BJ (cell line): Measurements from ENCODE around the gene TMTC3. TPM values are rescaled to one million over a fixed set of nuclear protein-coding genes. Genes with fewer than 3 reads are reported as not detected.

Experiments used
- CTCF ChIA-PET: fragments of 350-600 bp; formaldehyde crosslinking; extraction: SDS; loops from one replicate; lab custom pipeline; 2021; ENCODE audit warnings: antibody characterized with exemption, inconsistent platforms; lab: Yijun Ruan, JAX
- POLR2A ChIA-PET: fragments of 300-600 bp; sonication (Branson Sonifier 250); formaldehyde crosslinking; extraction: SDS; loops from one replicate; lab custom pipeline; 2021; ENCODE audit warnings: antibody characterized with exemption; lab: Charles Lee
- DNase-seq: peaks from one replicate; pipeline ENCODE4 v3.0.0-alpha.2; 2011; ENCODE audit warnings: low read depth
- H3K27me3 ChIP-seq: 2 replicates; pipeline ENCODE4 v1.6.0; 2011; ENCODE audit warnings: low read length; ENCODE audit not compliant: control insufficient read depth, insufficient read depth
- H3K36me3 ChIP-seq: 2 replicates; pipeline ENCODE4 v1.5.1; 2011; ENCODE audit warnings: low read length; ENCODE audit not compliant: control insufficient read depth, insufficient read depth
- H3K4me3 ChIP-seq: 2 replicates; pipeline ENCODE4 v1.5.1; 2011; ENCODE audit warnings: low read depth, mild to moderate bottlenecking, control low read depth, low read length
- polyA plus RNA-seq: library from polyadenylated mRNA; depleted of rRNA; stranded (reverse); fragments of >200 nt; gene quantifications from 2 replicates; pipeline ENCODE4 v1.2.3, GENCODE V29; 2011
- TF ChIP-seq, protein P1 (sequence below): IDR thresholded peaks from 2 replicates; pipeline ENCODE4 v1.5.1; 2011; ENCODE audit warnings: low read depth, mild to moderate bottlenecking, control low read depth, inconsistent platforms, low read length, moderate library complexity; ENCODE audit not compliant: insufficient read depth

TMTC3 gene
- polyA plus RNA-seq, 1 experiment, result 10.5 TPM

DNA sequence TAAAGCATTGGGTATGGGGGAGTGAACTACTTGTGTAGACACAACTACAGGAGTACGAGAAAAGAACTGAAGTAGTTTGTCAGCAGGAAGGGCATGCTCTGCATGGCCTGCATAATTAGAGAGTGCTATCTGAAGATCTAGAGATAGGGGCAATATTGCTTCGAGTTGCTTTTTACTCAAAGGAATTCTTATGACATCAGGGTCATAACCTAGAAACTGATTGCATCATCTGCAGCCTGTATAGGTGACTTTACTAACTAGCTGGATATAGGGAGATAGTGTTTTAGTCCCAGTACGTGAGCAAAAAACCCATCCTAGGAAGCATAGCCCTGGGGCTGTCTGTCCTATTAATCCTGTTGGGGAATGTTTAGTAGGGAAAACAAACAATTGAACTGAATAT lies 39.8 kb downstream of the TMTC3 start:
- DNase-seq, result no peak

DNA sequence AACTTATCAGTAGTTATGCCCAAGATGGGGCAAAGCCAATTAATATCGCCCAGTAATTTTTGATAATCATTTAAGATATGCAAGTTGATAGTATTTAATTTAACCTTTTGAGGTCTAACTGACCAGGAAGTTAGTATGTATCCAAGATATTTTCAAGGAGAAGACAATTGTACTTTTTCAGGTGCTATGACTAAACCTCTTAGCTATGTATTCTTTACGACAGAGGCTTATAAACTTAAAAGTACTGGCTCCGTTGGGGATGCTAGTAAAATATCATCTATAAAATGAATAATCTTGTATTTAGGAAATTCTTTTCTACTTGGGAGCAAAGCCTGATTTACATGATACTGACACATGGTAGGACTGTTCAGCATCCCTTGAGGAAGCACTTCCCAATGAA lies 40.3 kb downstream of the TMTC3 start:
- no peak for DNase-seq
- TF ChIP-seq, protein P1, sequence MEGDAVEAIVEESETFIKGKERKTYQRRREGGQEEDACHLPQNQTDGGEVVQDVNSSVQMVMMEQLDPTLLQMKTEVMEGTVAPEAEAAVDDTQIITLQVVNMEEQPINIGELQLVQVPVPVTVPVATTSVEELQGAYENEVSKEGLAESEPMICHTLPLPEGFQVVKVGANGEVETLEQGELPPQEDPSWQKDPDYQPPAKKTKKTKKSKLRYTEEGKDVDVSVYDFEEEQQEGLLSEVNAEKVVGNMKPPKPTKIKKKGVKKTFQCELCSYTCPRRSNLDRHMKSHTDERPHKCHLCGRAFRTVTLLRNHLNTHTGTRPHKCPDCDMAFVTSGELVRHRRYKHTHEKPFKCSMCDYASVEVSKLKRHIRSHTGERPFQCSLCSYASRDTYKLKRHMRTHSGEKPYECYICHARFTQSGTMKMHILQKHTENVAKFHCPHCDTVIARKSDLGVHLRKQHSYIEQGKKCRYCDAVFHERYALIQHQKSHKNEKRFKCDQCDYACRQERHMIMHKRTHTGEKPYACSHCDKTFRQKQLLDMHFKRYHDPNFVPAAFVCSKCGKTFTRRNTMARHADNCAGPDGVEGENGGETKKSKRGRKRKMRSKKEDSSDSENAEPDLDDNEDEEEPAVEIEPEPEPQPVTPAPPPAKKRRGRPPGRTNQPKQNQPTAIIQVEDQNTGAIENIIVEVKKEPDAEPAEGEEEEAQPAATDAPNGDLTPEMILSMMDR, result no peak
- ChIA-PET POLR2A (interaction anchor here (0.6 kb wide), 1 partner anchor 56 kb away, joined by 3 read pairs; no protein-coding TSS in a partner anchor), CTCF (no interaction called here)
- H3K4me3 ChIP-seq, result no peak overlapping the region
- no peaks in the 10 kb centered on the region for H3K36me3 ChIP-seq
- H3K27me3 ChIP-seq, result no peaks in the 10 kb centered on the region

More for the DNA sequence above, 39.8 kb downstream of the TMTC3 start:
- Histone ChIP-seq H3K4me3 (no peak overlapping the region), H3K27me3 (no peaks in the 10 kb centered on the region), H3K36me3 (no peaks in the 10 kb centered on the region)
- TF ChIP-seq, protein P1, result no peak
- ChIA-PET CTCF (no interaction called here), POLR2A (no interaction called here)

DNA sequence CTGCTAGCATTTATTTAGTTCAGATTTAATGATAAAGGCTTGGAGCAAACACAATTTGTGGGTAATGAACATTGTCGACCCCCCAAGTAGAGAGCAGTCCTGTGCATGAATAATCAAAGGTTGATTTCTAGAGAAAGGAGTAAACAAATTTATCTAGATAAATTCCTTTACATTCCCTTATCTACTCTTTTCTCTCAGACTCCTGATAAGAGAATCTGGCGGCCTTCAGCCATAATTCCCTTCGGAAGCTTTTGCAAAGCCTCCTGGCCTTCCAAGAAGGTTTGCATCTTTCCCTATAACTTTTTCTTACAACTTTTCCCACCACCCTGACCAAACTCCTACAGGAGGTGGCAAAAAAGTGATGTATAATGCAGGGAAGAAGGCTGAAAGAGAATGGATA lies 42.1 kb downstream of the TMTC3 start:
- ChIA-PET CTCF (no interaction called here), POLR2A (no interaction called here)
- TF ChIP-seq, protein P1, result no peak

DNA sequence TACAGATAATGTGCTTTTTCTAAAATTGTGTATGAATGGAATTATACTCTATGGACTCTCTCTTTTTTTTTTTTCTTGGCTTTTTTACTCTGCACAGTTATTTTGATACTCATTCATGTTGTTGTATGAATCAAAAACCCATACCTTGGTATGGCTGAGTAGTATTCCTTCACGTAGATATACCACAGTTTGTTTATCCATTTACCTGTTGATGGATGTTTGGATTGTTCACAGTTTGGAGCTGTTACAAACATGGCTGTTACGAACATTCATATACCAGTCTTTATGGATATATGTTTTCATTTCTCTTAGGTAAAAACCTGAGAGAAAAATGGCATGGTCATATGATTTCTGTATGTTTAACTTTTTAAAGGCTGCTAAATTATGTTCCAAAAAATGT lies 43.2 kb downstream of the TMTC3 start:
- no peak for DNase-seq
- no peaks in the 10 kb centered on the region for H3K36me3 ChIP-seq
- H3K4me3 ChIP-seq, result no peak overlapping the region
- TF ChIP-seq, protein P1, result no peak
- ChIA-PET POLR2A (no interaction called here), CTCF (interaction anchor here (0.6 kb wide), 1 partner anchor 11 kb away, joined by 3 read pairs; no protein-coding TSS in a partner anchor)
- H3K27me3 ChIP-seq, result no peaks in the 10 kb centered on the region

More for the DNA sequence above, 42.1 kb downstream of the TMTC3 start:
- H3K4me3 ChIP-seq, result no peak overlapping the region
- no peaks in the 10 kb centered on the region for H3K36me3 ChIP-seq
- H3K27me3 ChIP-seq, result no peaks in the 10 kb centered on the region
- no peak for DNase-seq

DNA sequence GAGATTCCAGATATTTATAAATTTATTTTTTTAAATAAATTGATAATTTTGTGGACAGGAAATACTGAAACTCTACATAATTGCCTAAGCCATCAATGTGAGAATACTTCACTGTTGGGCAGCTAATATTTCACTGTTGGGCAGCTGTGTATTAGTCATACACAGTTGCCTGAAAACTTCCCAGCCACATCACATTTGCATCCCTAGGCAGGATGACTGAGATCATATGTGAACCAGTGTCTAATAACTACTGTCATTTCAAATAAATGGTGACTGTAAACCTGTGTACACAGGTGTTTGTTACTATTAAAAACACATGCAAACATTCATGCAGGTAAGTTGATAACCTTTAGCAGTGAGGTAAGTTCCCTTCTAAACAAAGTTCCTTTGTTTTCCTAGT lies 43.9 kb downstream of the TMTC3 start:
- Histone ChIP-seq H3K36me3 (no peaks in the 10 kb centered on the region), H3K4me3 (no peak overlapping the region), H3K27me3 (no peaks in the 10 kb centered on the region)
- POLR2A ChIA-PET, result no interaction called here
- TF ChIP-seq, protein P1, result no peak
- no peak for DNase-seq
- CTCF ChIA-PET, result no interaction called here
